OCI-LY7 (cell line): ENCODE measurements around the gene KLF2.

Experiments
- EZH2phosphoT487 ChIP-seq: fragments of 200-600 bp; sonication (generic); IDR thresholded peaks from 2 replicates; pipeline ENCODE4 v1.6.1; 2018; ENCODE audit warnings: low read depth, borderline replicate concordance, mild to moderate bottlenecking, mixed run types, antibody characterized with exemption, low read length, moderate library complexity, mixed read lengths
- TF ChIP-seq, protein P1 (sequence below): fragments of 200-600 bp; sonication (generic); conservative IDR thresholded peaks from 2 replicates; pipeline ENCODE4 v1.5.1; 2014; ENCODE audit warnings: mild to moderate bottlenecking, antibody characterized with exemption, low read length, moderate library complexity, mixed read lengths

DNA sequence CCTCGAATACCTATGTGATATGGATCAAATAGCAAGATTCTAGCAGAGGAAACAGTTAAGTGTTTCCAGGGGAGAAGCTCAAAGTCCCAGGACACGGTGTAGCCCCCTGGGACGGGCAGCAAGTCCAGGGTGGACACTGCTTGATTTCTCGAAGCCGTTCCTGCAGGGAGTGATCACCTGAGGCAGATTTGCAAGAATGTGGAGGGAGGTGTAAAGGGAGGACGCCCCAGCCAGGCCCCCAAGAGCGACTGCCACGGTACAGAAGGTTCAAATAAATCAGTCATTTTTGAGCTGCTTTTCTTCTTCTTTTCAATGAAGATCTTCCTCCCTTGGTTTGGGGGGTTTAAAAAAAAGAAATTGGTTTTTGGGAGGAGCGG lies 41.4 kb downstream of the KLF2 start:
- TF ChIP-seq, protein P1, sequence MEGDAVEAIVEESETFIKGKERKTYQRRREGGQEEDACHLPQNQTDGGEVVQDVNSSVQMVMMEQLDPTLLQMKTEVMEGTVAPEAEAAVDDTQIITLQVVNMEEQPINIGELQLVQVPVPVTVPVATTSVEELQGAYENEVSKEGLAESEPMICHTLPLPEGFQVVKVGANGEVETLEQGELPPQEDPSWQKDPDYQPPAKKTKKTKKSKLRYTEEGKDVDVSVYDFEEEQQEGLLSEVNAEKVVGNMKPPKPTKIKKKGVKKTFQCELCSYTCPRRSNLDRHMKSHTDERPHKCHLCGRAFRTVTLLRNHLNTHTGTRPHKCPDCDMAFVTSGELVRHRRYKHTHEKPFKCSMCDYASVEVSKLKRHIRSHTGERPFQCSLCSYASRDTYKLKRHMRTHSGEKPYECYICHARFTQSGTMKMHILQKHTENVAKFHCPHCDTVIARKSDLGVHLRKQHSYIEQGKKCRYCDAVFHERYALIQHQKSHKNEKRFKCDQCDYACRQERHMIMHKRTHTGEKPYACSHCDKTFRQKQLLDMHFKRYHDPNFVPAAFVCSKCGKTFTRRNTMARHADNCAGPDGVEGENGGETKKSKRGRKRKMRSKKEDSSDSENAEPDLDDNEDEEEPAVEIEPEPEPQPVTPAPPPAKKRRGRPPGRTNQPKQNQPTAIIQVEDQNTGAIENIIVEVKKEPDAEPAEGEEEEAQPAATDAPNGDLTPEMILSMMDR = no peak
- TF ChIP-seq EZH2phosphoT487 = no peak
